OCI-M1 (cell line): ENCODE data around the gene KCNJ1.
A peak's percentile ranks its signal among the peaks of the same experiment; 100 is the strongest.

ENCODE experiments used
- DNase-seq: peaks from one replicate; lab custom pipeline; 2025; lab: John Stamatoyannopoulos, UW

Gene KCNJ1

GRCh38 chr11:128901653-128902514, 34.8 kb upstream of the KCNJ1 start:
- DNase-seq, result no peak

DNA sequence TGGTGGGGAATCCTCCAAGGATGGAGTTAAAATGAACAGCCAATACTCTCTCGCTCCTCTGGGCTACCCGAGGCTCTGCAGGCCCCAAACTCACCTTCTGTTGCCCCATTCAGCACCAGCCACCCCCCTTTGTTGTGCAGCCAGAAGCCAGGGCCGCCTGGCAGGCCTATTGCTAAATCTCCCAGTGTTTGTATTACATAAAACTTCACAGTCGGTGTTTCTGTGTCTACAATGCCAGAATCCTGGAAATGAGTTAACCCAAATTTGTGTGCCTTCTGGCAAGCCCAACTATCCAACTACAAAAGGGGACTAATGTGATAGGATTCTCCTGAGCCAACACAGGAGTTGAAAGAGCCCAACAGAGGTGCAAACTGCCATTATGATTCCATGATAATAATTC, 33.4 kb upstream of the KCNJ1 start:
- no peak for DNase-seq

DNA sequence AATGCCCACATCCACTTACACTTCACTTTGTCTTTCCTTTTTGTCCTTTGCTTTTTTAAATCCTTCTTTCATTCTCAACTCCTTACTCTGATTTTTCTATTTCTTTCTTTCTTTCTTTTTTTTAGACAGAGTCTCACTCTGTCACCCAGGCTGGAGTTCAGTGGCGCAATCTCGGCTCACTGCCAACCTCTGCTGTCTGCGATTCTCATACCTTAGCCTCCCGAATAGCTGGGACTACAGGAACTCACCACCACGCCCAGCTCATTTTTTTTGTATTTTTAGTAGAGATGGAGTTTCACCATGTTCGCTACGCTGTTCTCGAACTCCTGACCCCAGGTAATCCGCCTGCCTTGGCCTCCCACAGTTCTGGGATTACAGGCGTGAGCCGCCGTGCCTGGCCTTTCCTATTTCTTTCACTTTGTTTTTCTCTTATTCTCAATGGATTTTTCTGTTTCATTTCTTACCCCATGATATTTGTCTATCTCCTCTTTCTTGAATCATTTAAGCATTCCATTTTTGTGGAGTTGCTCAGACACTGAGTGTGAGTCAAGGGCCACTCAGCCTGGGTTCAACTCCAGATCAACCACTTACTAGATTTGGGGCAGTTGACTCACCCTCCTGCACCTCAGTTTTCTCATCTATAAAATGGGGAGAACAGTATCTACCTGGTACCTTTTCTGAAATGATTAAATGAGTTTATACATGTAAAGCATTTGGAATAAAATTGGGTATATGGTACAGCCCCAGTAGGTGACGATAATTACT, 31.7 kb upstream of the KCNJ1 start:
- no peak for DNase-seq

- no peak for DNase-seq
These were observed 30.7 kb upstream of the KCNJ1 start for GRCh38 chr11:128897826-128898225.

DNA sequence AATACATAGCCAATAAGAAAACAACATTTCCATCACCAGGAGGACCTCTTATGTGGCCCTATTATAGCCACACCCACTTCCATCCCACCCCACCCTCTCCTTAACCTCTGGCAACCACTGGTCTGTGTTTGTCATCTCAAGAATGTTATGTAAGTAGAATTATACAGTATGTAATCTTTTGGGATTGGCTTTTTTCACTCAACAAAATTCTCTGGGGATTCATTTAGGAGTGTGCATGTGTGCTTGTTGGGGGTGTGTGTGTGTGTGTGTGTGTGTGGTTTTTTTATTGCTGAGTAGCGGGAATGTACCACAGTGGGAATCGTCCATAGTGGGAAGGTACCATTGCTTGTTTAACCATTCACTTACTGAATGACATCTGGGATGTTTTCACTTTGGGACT, 29.3 kb upstream of the KCNJ1 start:
- peak; percentile 18 for DNase-seq

GRCh38 chr11:128895526-128895925, 28.4 kb upstream of the KCNJ1 start:
- no peak for DNase-seq

DNA sequence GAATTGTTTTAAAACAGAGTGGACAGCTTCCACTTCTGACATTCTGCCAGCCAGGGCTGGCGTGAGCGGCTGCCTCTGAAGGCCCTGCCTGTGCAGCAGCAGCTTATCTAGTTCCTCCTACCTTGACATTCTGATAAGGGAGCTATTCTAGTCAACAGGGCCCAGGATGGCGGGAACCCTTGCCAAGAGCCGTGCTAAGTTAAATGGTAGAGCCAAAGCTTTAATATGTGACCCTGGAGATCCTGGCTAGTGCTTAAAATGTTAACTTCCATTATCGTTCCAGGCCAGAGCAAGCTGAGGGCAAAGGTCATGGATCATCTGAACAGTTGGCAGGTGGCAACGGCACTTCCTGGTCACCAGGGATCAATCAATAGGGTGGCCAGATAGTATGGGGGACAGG, 27.6 kb upstream of the KCNJ1 start:
- peak; percentile 81 for DNase-seq

DNA sequence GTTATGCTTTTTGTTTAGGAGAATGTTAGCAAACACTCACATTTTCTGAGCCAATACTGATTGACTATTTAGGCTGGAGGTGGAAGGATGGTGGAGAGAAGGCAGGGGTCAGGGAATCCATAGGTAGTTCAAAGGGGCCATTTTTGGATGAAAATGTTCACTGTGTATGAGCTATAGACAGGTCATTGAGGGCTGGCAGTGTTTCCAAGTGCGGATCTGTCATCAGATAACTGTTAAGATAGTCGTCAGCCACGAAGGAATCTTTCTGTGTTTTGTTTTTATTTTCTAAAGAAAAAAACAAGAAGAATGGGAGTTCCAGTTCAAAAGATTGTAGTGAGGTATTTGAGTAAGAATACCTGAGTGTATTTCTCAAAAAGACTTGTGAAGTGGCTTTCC, 27.2 kb upstream of the KCNJ1 start:
- DNase-seq, result no peak

GRCh38 chr11:128893578-128894285, 26.6 kb upstream of the KCNJ1 start:
- DNase-seq, result no peak

DNA sequence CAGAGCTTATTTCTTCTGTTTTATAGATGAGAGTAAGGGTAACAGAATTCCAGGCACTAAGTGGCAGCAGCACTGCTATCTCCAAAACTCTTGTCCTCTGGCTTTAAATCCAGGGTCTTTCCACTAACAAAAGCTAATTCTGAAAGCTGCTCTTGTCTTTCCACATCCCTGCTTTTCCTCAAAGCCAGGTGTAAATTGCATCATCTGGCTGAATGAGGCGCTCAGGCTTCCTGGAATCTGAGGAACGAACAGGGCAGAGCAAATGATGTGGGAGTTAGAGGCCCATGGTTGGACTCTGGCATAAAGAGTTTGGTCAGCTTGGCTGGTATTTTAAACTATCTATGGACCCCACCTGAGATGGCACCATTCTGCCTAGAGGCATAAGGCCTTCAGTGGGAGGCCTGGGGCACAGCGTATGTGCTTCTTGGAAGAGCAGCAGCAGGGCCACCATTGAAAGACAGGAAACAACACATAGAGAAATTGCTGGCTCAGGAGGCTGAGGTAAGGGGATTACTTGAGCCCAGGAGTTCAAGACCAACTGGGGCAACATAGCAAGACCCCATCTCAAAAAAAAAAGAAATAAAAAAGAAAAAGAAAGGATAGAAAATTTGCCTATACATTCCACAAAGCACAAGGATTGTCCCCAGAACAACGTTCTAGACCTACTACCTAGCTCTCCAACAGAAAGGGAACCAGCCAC, 25.9 kb upstream of the KCNJ1 start:
- DNase-seq, result no peak

DNA sequence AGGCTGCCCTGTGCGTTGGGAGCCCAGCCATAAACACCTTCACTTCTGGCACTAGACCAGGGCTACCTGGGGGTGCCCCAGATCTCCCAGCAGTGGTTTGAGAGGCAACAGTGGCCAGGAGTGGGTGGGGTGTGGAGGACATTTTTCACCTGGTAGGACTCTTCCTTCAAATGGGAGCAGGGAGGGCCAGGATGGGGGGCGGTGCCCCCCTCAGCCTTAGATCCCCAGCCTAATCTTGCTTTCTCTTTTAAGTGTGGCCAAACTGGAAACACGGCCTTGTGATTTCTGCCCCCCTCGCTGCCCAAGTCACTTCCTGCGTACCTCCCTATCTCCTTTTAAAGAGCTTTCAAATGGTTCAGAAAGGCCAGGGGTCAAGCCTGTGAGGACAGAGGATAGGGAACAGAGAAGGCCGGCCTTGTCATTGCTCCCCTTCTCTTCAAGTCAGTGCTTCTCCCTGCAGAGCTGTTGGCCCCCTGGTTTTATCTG, 24.9 kb upstream of the KCNJ1 start:
- peak; percentile 56 for DNase-seq

- DNase-seq, result no peak
These were observed 23.7 kb upstream of the KCNJ1 start, which contains the start of gene KCNJ5 for GRCh38 chr11:128890543-128891368. KCNJ5 (plus strand) TSS chr11:128891356; CDS start chr11:128911274, 19,918 bp downstream.

DNA sequence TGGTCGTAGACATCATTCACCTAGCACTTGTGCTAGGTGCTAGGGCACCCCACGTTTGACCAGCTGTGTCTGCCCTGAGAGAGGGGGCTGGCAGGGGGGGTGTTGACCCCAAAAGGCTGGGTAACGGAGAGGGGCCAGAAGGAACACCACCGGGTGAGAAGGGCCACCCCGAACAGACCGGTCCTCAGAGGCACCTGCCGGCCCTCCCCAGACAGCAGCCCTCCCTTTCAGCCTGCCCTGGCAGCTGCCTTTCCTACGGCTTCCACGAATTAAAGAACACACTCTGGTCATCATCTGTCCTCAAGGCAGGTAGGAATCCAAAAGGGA, 23.1 kb upstream of the KCNJ1 start:
- no peak for DNase-seq

DNA sequence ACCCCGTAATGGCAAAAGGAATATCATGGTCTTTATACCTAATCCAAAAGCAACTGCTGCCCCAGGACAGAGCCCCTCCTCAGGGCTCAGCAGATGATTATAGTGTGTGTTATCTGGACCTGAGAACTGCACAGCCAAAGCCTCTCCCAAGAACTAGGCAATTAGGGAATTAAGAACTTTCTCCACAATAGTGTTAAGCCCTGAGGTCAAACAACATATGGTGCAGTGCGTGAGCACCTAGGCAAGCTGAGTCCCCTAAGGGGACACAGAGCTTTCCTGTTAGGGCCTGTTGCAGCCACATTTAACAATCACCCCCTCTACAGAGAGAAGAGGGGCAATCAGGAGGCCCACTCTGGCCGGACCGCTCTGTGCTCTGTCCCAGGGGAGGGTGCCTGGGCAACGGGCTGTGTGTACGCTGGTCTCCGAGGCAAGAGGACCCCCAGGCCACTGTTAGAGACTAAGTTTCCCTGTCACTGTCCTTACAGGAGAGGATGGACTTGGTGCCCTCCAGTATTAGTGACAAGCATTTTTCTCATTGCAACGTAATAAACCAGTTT, 22.6 kb upstream of the KCNJ1 start:
- no peak for DNase-seq

- no peak for DNase-seq
These were observed 21.2 kb upstream of the KCNJ1 start for GRCh38 chr11:128888034-128888985.

DNA sequence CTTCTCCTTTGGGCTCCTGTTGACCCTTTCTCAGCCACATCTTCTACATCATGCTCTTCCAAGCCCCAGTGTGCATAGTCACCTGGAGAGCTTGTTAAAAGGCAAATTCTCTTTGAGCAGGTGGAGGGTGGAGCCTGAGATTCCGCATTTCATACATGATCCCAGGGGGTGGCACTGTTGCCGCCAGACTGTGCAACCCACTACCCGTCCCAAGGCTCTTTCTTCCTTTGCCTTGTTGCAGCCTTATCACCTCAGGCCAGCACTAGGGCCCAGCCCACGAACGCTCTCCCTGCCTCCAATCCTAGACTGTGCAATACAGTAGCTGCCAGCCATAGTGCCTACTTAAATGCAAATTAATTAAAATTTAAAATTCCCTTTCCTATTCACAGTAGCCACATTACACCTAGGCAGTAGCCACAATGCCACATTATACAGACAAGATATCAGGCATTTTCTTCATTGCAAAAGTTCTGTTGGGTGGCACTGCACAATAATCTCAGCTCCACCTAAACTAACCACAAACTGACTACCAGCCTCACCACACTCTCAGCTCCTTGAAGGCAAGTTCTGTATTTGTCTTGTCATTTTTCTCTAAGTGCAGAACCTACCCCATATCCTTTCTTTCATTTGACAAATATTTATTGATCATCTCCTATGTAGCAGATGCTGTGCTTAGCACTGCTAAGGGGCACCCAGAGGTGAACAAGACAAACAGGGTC, 19.5 kb upstream of the KCNJ1 start:
- DNase-seq, result peak; percentile 90

GRCh38 chr11:128884703-128885338, 17.7 kb upstream of the KCNJ1 start:
- DNase-seq, result peak; percentile 86

DNA sequence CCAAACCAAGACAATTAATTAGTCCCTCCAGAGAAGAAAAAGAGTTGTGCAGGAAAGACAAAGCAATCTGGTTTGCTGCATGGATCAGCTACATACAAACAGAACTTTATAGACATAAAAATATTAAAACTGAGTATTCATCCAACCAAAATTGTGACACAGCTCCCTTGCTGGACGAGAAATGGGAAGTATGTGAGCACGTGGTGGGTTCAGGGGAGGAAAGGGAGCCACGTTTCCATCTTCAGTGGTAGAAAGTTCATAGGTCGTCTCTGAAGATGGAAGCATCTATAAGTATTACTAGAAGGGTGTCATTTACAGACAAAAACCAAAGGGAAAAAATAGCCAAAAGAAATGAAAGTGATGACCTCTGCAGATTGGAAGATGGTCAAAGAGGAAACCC, 17.0 kb upstream of the KCNJ1 start:
- DNase-seq, result no peak
